Measurements from ENCODE around the gene HEPN1. TPM values are rescaled to one million over a fixed set of nuclear protein-coding genes. Genes with fewer than 3 reads are reported as not detected.

HEPN1 gene
- total and polyA plus RNA-seq, 2 donors from 2014 or later, result not detected

- no peaks in the 10 kb centered on the region for H3K27me3 ChIP-seq (ENCODE audit: control insufficient read depth, insufficient read depth, low read length)
- no peak for TF ChIP-seq CTCF (IDR thresholded peaks at IDR 0.05; ENCODE audit: borderline replicate concordance, extremely low read depth, insufficient read depth)
- no peak overlapping the region for H3K9ac ChIP-seq (ENCODE audit: low read length in 3 of 3)
Measured at GRCh38 chr11:124930799-124931198, 11.7 kb downstream of the HEPN1 start.

GRCh38 chr11:124934862-124935547 lies 16.0 kb downstream of the HEPN1 start:
- Histone ChIP-seq H3K9me3 (ENCODE audit: control insufficient read depth in 2 of 3, insufficient read depth in 1 of 3, low read length in 3 of 3) (no peaks in the 10 kb centered on the region), H3K9ac (ENCODE audit: low read length in 3 of 3) (no peak overlapping the region), H3K36me3 (ENCODE audit: control insufficient read depth in 2 of 3, insufficient read depth in 3 of 3, low read length in 3 of 3) (no peaks in the 10 kb centered on the region), H3K27me3 (ENCODE audit: control insufficient read depth, insufficient read depth, low read length) (no peaks in the 10 kb centered on the region), H3K27ac (ENCODE audit: low read depth in 2 of 2, low read length in 2 of 2) (no peak overlapping the region), H3K4me3 (ENCODE audit: low read length in 3 of 3) (no peak overlapping the region), H3K4me1 (ENCODE audit: control insufficient read depth in 2 of 3, insufficient read depth in 2 of 3, low read depth in 1 of 3, low read length in 3 of 3) (no peaks in the 10 kb centered on the region)
- intact Hi-C loops (cut with DNase I), result no loop called here
- no peak for TF ChIP-seq CTCF (IDR thresholded peaks at IDR 0.05; ENCODE audit: borderline replicate concordance, extremely low read depth, insufficient read depth)
- no peak for FAIRE-seq
- DNase-seq, result peak in 3 of 5 donors; percentile 29 to 64 (median 33)

More at GRCh38 chr11:124930799-124931198, 11.7 kb downstream of the HEPN1 start:
- DNase-seq (no peak), FAIRE-seq (no peak)
- H3K4me3 ChIP-seq (ENCODE audit: low read length in 3 of 3), result no peak overlapping the region
- H3K9me3 ChIP-seq (ENCODE audit: control insufficient read depth in 2 of 3, insufficient read depth in 1 of 3, low read length in 3 of 3), result no peaks in the 10 kb centered on the region
- intact Hi-C loops (cut with DNase I), result no loop called here
- H3K27ac ChIP-seq (ENCODE audit: low read depth in 2 of 2, low read length in 2 of 2), result no peak overlapping the region
- H3K36me3 ChIP-seq (ENCODE audit: control insufficient read depth in 2 of 3, insufficient read depth in 3 of 3, low read length in 3 of 3), result no peaks in the 10 kb centered on the region
- no peaks in the 10 kb centered on the region for H3K4me1 ChIP-seq (ENCODE audit: control insufficient read depth in 2 of 3, insufficient read depth in 2 of 3, low read depth in 1 of 3, low read length in 3 of 3)

DNA sequence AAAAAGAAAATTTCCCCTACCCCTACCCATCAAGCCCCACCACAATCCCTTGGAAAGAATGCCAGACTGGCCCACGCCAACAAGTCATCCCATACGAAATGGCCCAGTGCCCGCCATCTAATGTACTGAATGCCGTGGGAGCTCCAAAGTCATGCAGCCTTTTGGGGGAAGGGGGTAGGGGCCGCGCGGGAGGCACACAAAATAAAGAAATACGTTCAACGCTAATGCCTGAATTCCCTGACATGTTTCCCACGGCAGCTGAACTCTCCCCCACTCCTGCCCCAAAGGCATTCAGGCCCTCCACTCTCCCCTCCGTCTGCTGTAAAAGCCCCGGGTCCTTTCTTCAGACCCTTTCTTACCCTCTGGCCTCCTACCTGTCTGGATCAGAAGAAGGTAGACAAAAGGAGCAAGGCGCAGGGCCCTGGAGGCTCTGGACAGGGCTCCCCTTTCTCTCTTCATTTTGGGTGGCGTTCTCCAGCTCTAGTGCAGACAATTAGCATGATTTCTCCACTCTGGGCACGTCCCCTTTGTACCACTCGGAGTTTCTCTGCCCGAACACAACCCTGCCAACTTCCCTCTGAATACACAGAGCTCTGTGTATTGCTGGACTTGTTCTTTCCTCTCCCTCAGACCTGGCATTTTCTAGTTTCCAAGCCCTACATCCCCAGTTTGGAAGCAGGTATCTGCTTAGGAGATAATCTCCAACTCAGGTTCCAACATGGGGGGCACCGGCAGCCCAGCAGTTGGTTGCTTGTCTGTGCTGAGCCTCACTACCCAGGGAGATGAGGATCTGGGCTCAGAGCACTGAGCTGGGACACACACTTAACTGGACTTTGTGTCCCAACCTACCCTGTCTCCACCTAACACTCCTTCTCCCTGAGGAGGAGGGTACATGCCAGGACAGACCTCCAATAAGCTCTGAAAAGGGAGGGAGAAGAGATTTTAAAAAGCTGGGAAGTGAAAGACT lies 16.8 kb downstream of the HEPN1 start, which contains the start of gene HEPACAM:
Gene HEPACAM (minus strand): TSS at position 500 of the 967 bp plus-strand sequence. CDS start 41 bp downstream, at position 459.
- Histone ChIP-seq H3K27me3 (ENCODE audit: control insufficient read depth, insufficient read depth, low read length) (no peaks in the 10 kb centered on the region), H3K9me3 (ENCODE audit: control insufficient read depth in 2 of 3, insufficient read depth in 1 of 3, low read length in 3 of 3) (no peaks in the 10 kb centered on the region), H3K4me3 (ENCODE audit: low read length in 3 of 3) (no peak within 1 kb of the TSS), H3K4me1 (ENCODE audit: control insufficient read depth in 2 of 3, insufficient read depth in 2 of 3, low read depth in 1 of 3, low read length in 3 of 3) (no peaks in the 10 kb centered on the region), H3K9ac (ENCODE audit: low read length in 3 of 3) (no peak within 1 kb of the TSS), H3K27ac (ENCODE audit: low read depth in 2 of 2, low read length in 2 of 2) (no peak within 1 kb of the TSS), H3K36me3 (ENCODE audit: control insufficient read depth in 2 of 3, insufficient read depth in 3 of 3, low read length in 3 of 3) (no peaks in the 10 kb centered on the region)
- no peak for DNase-seq
- no peak for FAIRE-seq
- TF ChIP-seq CTCF (IDR thresholded peaks at IDR 0.05; ENCODE audit: borderline replicate concordance, extremely low read depth, insufficient read depth), result no peak
- intact Hi-C loops (cut with DNase I), result no loop called here

Measured in kidney (tissue), 14 donors.